Central memory CD4-positive, alpha-beta T cell (primary cell): ENCODE data around the gene HOXA5.

ENCODE experiments used
- DNase-seq: peaks from one replicate; pipeline ENCODE4 v3.0.0; 2022
- total RNA-seq, 3 experiments: gene quantifications; one replicate each; lab custom pipeline; 2026; lab: John Stamatoyannopoulos, UW

HOXA5 gene
- total RNA-seq, result 0 to 0.07 (median 0) reads per million in 3 experiments

DNA sequence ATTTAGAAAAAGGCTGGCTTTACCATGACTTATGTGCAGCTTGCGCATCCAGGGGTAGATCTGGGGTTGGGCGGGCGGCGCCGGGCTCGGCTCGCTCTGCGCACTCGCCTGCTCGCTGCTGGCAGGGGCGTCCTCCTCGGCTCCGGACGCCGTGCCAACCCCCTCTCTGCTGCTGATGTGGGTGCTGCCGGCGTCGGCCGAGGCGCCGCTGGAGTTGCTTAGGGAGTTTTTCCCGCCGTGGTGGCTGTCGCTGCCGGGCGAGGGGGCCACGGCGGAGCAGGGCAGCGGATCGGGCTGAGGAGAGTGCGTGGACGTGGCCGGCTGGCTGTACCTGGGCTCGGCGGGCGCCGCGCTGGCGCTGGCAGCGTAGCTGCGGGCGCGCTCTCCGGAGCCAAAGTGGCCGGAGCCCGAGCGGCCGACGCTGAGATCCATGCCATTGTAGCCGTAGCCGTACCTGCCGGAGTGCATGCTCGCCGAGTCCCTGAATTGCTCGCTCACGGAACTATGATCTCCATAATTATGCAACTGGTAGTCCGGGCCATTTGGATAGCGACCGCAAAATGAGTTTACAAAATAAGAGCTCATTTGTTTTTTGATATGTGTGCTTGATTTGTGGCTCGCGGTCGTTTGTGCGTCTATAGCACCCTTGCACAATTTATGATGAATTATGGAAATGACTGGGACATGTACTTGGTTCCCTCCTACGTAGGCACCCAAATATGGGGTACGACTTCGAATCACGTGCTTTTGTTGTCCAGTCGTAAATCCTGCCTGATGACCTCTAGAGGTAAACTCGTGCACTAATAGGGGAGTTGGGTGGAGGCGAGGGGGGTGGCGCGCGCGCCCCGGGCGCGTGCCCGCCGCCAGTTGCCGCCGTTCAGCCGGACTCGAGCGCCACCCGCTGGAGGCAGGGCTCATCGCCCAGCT is at the start of gene HOXA5:
HOXA5 (minus strand) TSS at position 659 of the 927 bp plus-strand sequence; CDS start at position 585, 74 bp downstream.
- no peak for DNase-seq

DNA sequence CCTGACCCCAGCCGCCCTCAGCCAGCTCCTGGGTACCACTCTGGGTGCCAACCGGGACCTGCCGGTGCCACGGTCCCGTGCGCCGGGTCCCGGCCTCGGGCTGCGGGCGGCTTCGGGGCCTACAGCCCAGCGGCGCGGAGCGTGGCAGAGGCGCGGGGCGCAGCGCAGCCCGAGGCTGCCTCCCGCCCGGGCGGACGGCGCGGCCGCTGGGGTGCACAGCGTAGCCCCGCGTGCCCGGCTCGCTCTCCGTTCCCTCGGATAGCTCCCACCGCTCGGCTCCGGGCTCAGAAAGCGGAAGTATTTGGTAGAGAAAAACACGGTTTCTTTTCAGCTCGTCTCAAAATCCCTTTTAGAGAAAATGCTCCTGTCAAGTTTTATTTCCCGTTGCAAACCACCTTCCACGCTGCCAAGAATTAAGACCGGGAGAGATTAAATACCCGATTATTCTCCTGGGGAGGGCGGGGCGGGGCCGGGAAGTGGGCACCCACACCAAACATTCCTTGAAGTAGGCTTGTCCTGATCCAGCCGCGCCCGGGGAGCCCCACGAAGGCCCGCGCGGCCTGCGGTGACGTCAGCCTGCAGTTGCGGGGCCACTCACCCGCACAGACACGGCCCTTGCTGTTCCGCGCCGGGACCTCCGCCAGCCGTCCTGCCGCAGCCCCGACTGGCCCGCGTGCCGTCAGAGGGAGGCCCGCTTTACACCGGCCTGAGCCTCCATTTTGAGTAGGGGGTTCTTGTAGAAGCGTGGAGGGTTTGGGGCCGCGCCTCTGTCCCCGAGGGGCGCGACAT is 49.3 kb upstream of the HOXA5 start:
- DNase-seq, result no peak

DNA sequence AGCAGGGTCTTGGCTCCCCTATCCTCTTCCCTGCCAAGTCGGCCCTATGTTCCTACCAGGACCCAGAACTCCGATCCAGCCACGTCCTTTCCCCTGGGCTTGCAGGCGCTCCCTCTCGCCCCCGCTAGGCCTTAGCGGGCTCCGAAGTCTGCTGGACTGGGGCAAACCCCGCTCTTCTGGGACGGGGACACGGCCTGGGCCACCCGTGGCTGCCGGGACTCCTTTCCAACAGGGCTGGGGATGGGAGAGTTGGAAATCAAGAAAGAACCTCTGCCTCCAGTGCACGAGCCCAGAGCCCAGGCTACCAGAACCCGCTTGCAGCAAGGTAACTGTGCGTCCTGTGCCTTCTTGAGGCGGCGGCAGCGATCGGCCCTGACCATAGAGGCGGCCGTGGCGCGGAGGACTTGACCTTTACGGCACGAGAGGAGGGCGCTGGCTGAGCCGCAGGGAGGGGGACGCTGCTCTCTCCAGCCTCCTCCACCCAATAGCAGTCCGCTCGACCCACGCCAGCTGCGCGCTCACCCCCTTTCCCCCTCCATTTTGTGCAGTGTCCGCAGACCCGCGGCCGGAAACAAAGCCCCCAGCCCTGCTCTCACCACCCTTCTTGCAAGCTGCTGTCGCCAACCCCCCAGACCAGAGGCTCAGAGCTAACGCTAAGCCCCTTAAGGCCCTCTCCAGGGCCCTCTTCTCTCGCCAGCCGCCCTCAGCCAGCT is 48.5 kb upstream of the HOXA5 start:
- no peak for DNase-seq

DNA sequence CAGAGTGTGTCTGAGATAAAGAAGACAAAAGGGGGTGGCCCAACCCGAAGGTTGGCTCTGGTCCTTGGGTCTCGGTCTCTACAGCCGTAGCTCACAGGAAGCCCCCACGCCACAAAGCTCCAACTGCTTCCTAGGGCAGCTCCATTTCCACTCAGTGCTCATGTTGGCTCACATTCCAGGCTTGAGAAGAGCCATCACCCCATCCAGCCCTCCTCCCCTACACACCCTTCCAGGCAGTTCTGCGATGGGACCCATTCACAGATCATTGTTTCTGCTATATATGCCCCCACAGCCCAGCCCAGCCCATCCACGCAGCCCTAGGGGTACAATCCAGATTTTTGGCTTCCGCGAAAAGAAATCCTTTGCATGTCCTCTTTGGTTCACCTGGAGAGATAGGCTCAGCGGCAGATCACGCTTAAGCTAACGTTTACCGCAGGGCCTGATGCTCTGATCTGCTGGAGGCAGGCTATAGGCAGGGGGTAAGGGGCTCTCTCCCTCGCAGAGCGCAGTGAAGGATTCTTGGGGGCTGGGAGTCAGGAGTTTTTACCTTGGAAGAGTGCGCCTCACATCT is 47.8 kb upstream of the HOXA5 start:
- DNase-seq, result no peak

DNA sequence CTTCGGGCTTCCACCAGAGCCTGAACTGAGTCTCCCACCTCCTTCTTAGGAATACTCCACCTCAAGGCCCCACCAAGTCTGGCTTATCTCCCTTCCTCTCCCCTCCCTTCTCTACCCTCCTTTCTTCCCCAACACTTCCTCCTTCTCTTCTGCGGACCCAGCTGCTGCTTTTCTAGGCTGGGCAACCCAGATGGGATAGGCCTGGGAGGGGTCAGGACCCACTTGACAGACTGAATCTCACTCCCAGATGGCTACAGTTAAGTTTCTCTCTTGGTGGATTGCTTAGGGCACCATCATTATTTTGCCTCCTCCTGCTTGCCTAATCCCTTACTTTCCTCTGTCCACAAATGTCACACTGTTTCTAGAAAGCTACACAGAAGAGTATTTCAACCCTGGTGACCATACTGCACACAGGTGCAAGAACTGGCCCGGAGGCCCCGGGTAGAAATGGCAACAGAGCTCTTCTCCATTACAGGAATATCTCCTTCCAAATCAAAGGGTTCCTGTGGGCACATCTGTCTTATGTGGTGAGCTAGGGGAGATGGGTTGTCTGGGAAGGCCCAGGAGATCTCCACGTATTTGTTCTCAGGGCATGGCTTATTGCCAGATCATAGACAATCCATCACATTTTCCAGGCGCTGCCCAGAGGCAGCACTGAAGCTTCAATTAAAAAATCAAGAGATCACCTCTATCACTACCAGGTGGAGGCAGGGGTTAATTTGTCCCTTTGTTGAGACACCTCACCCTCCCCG is 46.7 kb upstream of the HOXA5 start:
- no peak for DNase-seq

DNA sequence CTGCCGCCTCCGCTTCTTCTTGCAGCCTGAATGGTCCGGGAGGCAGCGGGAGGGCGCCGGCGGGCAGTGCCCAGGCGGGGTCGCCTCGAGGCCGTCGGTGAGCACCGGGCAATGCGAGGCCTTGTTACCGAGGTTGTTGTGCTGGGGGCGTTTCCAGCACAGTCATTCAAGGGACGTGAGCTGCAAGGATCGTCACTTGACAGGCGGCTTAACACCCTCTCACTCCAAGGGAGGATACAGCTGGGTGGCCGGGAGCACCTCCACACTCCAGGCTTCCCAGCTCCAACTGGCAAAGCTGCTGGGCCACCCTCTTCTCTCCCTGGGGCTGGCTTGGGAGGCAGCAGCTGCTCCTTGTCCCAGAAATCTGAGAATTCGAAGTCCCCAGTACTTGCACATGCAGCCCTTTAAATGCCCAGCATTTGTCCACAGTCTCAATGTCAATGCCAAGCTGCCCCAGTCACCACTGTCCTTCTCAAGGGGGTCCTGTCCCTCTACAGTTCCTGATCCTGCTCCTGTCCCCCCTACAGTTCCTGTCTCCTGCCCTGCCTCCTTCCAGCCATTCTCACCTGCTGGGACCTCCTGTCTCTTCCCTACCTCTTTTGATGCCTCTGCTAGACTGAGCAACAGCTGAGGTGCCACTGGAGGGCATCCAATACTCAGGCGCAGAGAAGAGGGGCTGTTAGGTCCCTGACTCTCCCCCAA is 46.0 kb upstream of the HOXA5 start:
- DNase-seq, result no peak

DNA sequence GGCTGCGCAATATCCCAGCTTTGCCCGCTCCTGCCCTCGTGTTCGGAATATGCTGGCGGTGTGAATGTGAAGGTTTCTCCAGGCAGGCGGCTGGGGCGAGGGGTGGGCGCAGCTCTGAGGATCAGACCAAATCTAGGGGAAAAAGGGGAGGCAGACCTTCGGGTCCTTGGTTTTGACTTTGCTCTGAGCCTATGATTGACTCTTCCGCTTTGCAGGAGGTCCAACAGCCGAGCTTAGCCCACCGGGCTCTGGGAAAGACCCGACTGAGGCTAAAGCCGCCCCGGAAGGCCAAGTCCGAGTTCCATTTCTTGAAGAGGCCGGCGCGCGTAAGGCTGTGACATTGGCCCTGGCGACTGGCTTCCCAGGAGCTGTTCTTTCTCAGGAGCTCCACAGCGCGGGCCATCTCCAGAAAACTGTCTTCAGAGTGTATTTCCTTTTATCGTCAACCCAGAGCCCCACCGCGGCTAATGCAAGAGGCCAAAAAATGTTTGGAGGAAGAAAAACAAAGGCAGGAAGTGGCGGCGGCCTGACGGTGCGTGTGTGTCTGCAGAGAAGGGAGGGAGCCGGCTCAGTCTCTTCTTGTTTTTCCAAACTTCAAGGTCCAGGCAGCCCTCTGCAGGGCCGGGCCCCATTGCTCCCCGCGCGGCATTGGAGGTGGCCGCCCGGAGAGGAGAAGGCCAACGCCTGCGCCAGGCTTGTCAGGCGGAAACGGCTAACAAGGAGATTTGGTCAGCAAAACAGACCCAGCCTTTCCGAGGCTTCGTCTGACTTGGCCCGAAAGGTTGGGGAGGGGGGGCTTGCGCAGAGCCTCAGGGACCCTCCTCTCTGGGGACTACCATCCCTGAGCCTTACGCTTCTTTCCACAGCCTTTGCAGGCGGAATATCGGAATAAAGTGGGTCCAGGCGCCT is 45.2 kb upstream of the HOXA5 start:
- DNase-seq, result peak; percentile 44

DNA sequence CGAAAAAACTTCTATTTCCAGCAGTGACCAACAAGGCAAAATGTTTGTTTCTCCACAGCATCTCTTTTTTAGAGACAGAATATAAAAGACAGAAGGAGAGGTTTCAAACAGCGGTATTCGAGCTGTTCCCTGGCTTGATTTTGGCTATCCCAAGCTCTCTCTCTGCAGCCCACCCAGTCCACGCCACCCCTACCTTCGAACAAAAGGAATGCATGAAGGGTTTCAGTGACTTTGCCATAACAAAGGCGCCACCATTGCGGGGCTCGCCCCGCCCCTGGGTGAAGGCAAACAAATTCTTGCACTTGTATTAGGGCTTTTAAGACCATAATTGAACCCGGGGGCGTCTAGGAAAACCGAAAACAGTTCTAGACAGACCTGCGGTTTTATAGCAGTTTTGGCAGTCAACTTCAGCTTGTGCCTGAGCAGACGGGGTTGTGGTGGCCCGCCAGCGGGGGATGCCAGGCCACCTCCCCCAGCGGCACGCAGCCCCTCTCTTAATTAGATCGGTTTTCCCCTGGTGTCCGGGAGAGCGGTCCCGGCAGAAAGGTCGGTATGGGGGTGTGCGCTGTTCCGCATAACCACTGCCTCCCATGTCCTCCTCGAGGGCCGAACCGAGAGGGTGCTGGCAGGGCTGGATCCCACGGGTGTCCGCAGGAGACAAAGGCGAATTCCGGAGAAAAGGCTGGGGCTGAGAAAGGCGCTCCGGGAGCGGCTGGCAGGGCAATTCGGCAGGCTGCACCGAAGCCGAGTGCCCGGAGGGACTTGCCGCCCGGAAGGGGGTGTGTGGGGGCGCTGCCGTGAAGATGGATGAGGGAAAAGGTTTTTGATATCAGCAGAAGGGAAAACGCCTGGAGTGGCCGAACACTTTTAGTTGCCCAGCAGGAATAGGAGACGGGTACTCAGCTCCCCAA is 44.2 kb upstream of the HOXA5 start:
- DNase-seq, result no peak

DNA sequence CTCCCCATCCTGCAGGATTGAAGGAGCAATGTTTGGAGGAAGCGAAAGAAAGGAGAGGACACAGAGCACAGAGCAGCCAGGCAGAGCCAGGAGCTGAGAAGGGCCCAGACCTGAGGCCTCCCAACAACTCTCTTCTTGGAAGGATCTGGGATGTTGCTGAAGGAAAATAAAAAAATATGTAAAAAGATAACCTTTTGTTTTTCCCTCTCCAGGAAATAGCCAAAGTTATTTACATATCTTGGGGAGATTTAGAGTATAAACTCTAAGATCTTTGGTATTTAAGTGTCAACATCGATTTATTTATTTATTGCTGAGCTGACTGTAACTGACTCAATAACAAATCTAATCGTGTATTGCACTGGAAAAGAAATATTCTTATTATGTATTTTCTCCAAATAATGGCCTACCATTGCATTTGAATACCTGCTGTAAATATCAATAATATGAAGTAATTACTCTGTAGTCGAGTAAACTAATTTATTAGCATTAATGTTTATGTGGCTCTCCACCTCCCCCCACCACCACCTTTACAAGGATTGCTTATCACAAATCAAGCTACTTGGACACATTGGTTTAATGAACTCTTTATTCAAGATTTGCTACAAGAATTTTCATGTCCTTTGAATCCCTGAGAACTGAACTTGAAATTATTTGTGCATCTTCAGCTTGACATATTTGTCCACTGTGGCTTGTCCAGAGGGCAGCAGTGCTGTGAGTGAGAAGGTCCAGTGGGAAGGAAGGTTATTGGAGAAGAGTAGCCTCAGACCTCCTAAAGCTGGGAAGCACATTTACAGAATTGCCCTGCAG is 43.4 kb upstream of the HOXA5 start:
- no peak for DNase-seq

DNA sequence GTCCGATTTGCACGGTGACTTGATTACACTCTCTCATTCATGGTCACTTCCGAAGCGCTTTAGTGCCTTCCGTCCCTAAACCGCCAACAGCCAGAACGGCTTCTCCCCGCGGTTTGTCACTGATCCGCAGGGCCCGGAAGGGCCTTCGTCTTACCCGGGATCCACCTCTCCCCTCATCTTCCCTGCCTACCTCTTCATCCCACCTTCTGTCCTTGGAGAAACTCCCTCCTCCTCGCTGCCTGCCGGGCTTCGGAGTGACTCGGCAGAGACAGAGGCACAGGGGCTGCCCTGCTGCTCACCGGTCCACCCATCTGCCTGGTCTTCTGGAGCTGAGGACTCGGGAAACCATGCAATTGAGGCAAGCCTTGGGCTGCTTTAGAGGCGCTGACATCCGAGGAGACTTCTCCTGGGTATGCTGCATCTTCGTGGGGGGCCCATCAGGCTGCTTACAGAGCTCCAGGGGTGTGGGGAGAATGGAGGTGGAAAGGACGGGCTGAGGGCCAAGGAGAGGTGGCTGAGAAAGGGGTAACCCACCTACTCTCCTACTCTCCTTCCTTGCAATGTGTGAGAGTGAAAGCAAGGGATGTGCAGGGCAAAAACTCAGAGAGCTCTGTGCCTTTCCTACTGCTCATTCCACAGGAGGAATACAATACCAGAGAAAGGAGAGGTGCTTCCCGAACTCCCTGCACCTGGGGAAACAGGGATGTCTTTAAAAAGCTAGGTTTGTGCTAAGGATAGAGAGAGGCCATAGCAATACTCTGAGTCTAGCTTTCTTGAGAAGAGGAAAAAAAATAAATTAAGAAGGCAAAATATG is 42.6 kb upstream of the HOXA5 start:
- DNase-seq, result no peak

DNA sequence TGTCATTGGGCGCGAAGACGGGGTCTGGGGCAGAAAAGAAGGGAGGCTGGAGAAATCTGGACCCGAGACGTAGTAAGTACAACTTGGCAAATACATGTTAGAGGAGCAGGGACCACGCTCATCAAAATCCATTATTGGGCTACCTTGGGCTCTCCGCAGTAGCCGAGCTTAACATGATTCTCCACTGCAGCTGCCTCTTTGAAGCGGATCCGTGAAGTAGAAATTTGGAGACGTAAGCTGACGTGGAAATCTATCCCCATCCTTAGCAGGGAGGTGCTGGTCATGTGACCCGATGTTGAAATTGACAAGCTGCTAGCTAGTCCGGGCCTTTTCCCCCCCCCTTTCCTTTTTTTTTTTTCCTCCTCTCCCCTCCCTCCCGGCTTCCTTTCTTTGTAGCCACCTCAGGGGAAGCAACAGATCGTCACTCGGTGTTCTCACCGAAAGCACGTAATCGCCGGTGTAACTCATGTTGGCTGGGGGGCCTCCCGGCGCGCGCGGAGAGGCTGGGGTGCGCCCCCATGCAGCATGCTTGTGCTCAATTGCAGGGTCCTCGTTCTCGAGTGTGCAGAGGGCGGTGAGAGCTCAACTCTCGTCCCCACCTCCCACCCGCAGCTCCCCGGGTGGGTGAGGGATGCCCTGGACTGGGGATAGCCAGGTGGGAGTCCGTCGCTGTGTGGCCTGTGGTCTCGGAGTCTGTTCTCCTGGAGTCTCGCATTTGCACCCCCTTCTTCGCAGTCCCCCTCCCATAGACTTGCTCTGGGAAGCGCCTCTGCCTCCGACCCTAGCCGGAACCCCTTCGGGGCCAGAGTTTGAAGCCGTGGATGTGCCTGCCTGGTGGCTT is 41.8 kb upstream of the HOXA5 start, which contains the start of gene HOXA11:
HOXA11 (minus strand) TSS at position 220 of the 841 bp plus-strand sequence; CDS start at position 132, 88 bp downstream.
- no peak for DNase-seq

DNA sequence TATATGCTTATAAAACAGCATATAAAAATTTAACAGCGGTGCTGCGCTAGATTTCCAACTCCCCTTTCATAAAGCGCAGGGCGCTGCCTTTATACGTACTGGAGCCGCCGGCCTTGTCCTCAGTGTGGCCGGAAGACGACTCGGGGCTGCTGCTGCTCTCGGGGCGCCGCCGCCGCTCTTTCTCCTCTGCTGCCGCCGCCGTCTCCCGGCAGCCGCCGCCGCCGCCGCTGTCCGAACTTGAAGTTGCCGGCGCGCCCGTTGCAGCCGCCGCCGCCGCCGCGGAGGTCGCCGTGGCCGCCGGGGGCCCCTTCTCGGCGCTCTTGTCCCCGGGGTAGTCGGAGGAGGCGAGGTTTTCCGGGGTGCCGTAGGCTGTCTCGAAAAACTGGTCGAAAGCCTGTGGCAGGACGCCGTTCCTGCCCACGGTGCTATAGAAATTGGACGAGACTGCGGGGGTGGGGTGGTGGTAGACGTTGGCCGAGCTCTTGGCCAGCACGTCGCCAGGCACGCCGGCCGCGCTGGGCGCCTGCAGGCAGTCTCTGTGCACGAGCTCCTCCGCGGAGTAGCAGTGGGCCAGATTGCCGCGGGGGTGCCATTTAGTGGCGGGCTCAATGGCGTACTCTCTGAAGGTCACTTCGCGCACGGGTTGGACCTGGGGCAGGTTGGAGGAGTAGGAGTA is 41.0 kb upstream of the HOXA5 start:
- DNase-seq, result no peak

DNA sequence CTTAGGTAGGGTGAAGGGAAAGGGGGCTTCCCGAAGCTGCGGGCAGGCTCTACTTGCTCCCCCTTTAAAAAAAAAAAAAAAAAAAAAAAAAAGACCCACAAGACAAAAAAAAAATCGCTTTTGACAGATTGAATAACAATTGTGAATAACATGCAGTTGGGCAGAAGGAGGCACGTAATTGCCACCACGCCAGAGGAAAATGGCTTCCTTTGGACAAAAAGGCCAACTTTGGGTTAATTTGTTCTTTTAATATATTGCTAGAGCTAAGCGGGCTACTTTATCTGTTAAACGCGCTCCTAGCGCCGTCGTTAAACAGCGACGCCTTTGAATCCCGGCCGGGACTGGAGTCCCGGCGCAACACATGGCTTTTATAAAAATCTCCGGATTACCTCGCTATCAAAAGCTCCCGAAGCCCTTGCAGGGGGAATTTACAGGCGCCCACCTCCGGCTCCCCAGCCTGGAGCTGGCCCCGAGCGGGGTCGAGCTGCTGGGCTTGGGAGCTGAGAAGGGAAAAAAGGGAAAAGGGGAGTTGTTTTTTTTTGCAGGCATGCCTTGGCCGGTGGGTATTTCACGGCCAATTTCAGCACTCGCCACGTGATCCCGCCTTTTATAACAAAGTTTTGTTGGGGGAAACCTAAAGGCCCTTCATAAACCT is 40.3 kb upstream of the HOXA5 start:
- DNase-seq, result no peak

DNA sequence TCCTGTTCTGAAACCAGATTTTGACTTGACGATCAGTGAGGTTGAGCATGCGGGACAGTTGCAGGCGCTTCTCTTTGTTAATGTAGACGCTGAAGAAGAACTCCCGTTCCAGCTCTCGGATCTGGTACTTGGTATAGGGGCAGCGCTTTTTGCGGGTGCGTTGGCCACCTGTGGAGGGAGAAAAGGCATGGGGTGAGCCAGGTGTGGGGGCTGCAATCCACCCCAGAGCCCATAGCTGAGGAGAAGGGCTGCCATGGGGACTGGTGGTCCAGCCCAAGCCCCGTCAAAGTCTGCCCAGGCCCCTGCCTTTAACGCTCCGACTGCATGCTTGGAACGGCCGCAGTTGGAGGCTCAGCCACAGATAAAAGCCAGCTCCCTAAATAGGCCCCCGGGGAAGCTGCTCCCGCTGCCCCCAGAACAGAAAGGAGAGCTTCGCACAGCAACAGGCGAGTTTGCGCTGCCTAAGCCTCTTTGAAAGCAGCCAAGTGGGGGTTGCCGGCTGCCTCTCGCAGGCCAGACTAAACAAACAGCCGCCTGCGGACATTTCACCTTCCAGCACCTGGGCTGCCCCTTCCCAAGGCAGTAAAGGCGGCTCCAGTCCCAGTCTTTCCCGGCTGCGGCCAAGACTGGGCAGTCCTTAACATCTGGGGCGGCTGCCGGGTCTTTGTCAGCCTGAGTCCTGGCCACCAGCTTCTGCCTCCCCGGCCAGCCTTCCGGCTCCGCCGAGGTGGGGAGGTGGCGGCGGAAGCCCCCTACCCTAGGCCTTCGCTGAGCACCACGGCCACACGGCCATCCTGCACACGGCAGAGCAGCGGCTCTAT is 39.6 kb upstream of the HOXA5 start:
- no peak for DNase-seq
